Sigmoid colon (tissue), 7 donors: ENCODE measurements around the gene FIG4. TPM values are rescaled to one million over a fixed set of nuclear protein-coding genes. Genes with fewer than 3 reads are reported as not detected.
"Not testable (repeated sequence)": the region's sequence is repeated elsewhere in the genome, so short reads cannot be mapped to it uniquely, and the experiment has no call there.

Experiments
- DNase-seq: peaks from one replicate; pipeline ENCODE4 v3.0.0-alpha.2; 2019
- H3K27ac ChIP-seq, 4 donors: fragments of 200-600 bp; sonication (generic); one replicate each; pipeline ENCODE4 v1.5.1; 2016 to 2019; ENCODE audit warnings: mild to moderate bottlenecking in 1 of 4
- H3K27me3 ChIP-seq, 3 donors: fragments of 200-600 bp; sonication (generic); one replicate each; pipeline ENCODE4 v1.5.1; 2019; ENCODE audit warnings: mild to moderate bottlenecking in 1 of 3
- H3K36me3 ChIP-seq, 4 donors: fragments of 200-600 bp; sonication (generic); one replicate each; pipeline ENCODE4 v1.5.1; 2016 to 2019
- H3K4me1 ChIP-seq, 4 donors: fragments of 200-600 bp; sonication (generic); one replicate each; pipeline ENCODE4 v1.5.1; 2017 to 2019
- H3K4me3 ChIP-seq, 4 donors: fragments of 200-600 bp; sonication (generic); one replicate each; pipeline ENCODE4 v1.5.1; 2017 to 2019; ENCODE audit warnings: mild to moderate bottlenecking in 2 of 4, moderate library complexity in 1 of 4
- H3K9me3 ChIP-seq, 4 donors: fragments of 200-600 bp in 3 of 4; sonication (generic) in 3 of 4; one replicate each; pipeline versions ENCODE4 v1.5.1 to v1.6.1; 2013 to 2019
- CTCF ChIP-seq, 4 experiments: fragments of 450-650 bp in 3 of 4; fragments of 200-600 bp in 1 of 4; IDR thresholded peaks; one replicate each; pipeline ENCODE4 v1.5.1; 2016 to 2019; ENCODE audit warnings: antibody characterized with exemption in 4 of 4, mild to moderate bottlenecking in 3 of 4, moderate library complexity in 2 of 4
- EP300 ChIP-seq, 4 donors: sonication (generic); formaldehyde crosslinking; IDR thresholded peaks; one replicate each; pipeline ENCODE4 v1.6.1; 2017; ENCODE audit warnings: antibody characterized with exemption in 4 of 4
- POLR2A ChIP-seq, 2 donors: fragments of 450-650 bp; IDR thresholded peaks; one replicate each; pipeline ENCODE4 v1.6.1; 2016; ENCODE audit warnings: antibody characterized with exemption in 2 of 2, mild to moderate bottlenecking in 2 of 2, moderate library complexity in 2 of 2
- POLR2AphosphoS5 ChIP-seq, 4 donors: sonication (generic); formaldehyde crosslinking; IDR thresholded peaks; one replicate each; pipeline ENCODE4 v1.6.1; 2017; ENCODE audit warnings: antibody characterized with exemption in 4 of 4
- WGBS, 2 donors: extraction: QIAGEN DNeasy Blood & Tissue Kit; methylation state at CpG; one replicate each; pipeline ENCODE4 v1.1.7; 2013; 5-methylcytosine and 5-hydroxymethylcytosine counted together
- intact Hi-C: fragments of 100-400 bp; cut with DNase I; formaldehyde crosslinking; loops from one replicate; pipeline ENCODE4 v1.15.1; 2023
- polyA plus RNA-seq, 3 donors: library from polyadenylated mRNA; stranded (reverse); fragments of 200-250 nt; gene quantifications; one replicate each; pipeline ENCODE4 v1.2.3, GENCODE V29; 2013
- total RNA-seq, 4 donors: library from RNA; depleted of rRNA; stranded (reverse); fragments of >200 nt; gene quantifications; one replicate each; pipeline ENCODE4 v1.1.0, GENCODE V29; 2016
- donor health status: healthy with polysubstance abuse.
- donor health status: Bipolar disorder and iron deficiency.
- donor health status: healthy.

Gene FIG4
- total and polyA plus RNA-seq, 7 donors, result 9.8 to 24.1 (median 11.9) TPM

- intact Hi-C loops, result no loop called here
- no peak for DNase-seq
- Histone ChIP-seq H3K4me3 (no peak overlapping the region), H3K27me3 (no peaks in the 10 kb centered on the region), H3K36me3 (peaks cover 0 to 30% (median 0%) of the 10 kb centered on the region in 4 donors), H3K9me3 (peaks cover 0 to 2% (median 0%) of the 10 kb centered on the region in 4 donors), H3K4me1 (peaks cover 0 to 8% (median 0%) of the 10 kb centered on the region in 4 donors), H3K27ac (no peak overlapping the region)
- no peak for TF ChIP-seq CTCF (IDR thresholded peaks at IDR 0.05)
- no peak for TF ChIP-seq POLR2AphosphoS5 (IDR thresholded peaks at IDR 0.05)
- TF ChIP-seq EP300 (IDR thresholded peaks at IDR 0.05), result no peak
- no peak for TF ChIP-seq POLR2A (IDR thresholded peaks at IDR 0.05)
- WGBS, 2 donors, result 95 to 97% methylated on average over 3 of the region's 3 CpGs
Observed at GRCh38 chr6:109722564-109723254, 31.6 kb downstream of the FIG4 start.

DNA sequence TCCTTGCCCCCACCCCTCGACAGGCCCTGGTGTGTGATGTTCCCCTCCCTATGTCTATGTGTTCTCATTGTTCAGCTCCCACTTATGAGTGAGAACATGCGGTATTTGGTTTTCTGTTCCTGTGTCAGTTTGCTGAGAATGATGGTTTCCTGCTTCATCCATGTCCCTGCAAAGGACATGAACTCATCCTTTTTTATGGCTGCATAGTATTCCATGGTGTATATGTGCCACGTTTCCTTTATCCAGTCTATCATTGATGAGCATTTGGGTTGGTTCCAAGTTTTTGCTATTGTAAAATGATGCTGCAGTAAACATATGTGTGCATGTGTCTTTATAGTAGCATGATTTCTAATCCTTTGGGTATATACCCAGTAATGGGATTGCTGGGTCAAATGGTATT, 34.2 kb downstream of the FIG4 start:
- H3K4me1 ChIP-seq, DNase-seq, H3K27me3 ChIP-seq, H3K9me3 ChIP-seq, H3K27ac ChIP-seq, intact Hi-C loops, H3K4me3 ChIP-seq, H3K36me3 ChIP-seq: not testable (repeated sequence)
- WGBS, 2 donors, result 96 to 98% methylated on average over 3 of the region's 3 CpGs

- Histone ChIP-seq H3K9me3 (no peaks in the 10 kb centered on the region), H3K4me1 (no peaks in the 10 kb centered on the region), H3K27ac (no peak overlapping the region), H3K4me3 (no peak overlapping the region), H3K27me3 (no peaks in the 10 kb centered on the region), H3K36me3 (peaks cover 0 to 49% (median 2%) of the 10 kb centered on the region in 4 donors)
- TF ChIP-seq POLR2A (IDR thresholded peaks at IDR 0.05) (no peak), CTCF (IDR thresholded peaks at IDR 0.05) (no peak), EP300 (IDR thresholded peaks at IDR 0.05) (no peak), POLR2AphosphoS5 (IDR thresholded peaks at IDR 0.05) (no peak)
- 89 to 100% methylated on average over 1 of the region's 1 CpG for WGBS, 2 donors
- intact Hi-C loops, result no loop called here
- no peak for DNase-seq
Observed at GRCh38 chr6:109736273-109737025, 45.4 kb downstream of the FIG4 start.

GRCh38 chr6:109738255-109738654, 47.2 kb downstream of the FIG4 start:
- H3K36me3 ChIP-seq, result peaks cover 0 to 47% (median 2%) of the 10 kb centered on the region in 4 donors
- H3K4me1 ChIP-seq, result no peaks in the 10 kb centered on the region
- H3K27me3 ChIP-seq, result no peaks in the 10 kb centered on the region
- 96 to 99% methylated on average over 1 of the region's 1 CpG for WGBS, 2 donors
- intact Hi-C loops, result no loop called here
- no peak overlapping the region for H3K4me3 ChIP-seq
- DNase-seq, result no peak
- H3K9me3 ChIP-seq, result no peaks in the 10 kb centered on the region
- TF ChIP-seq CTCF (IDR thresholded peaks at IDR 0.05) (no peak), POLR2AphosphoS5 (IDR thresholded peaks at IDR 0.05) (no peak), POLR2A (IDR thresholded peaks at IDR 0.05) (no peak), EP300 (IDR thresholded peaks at IDR 0.05) (no peak)
- no peak overlapping the region for H3K27ac ChIP-seq

DNA sequence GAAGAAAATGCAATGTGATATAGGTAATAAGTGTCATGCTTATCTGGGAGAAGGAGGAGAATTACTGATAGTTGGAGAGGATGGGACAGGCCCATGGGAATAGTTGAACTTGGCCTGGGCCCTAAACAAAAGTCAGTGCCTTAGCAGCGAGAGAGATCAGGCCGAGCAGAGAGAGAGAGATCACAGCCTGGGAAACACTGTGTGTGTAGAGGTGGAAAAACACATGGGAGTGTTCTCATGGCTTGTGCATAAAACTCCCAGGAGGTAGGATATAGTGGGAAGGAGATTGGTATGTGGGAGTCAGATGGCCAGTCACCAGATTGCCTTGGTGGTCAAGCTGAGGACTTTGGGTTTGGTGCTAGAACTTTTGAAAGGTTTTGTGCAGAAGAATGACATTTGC, 47.6 kb downstream of the FIG4 start:
- WGBS, 2 donors, result 93 to 100% methylated on average over 2 of the region's 2 CpGs
- no peaks in the 10 kb centered on the region for H3K27me3 ChIP-seq
- H3K27ac ChIP-seq, result no peak overlapping the region
- peaks cover 0 to 51% (median 2%) of the 10 kb centered on the region in 4 donors for H3K36me3 ChIP-seq
- H3K9me3 ChIP-seq, result no peaks in the 10 kb centered on the region
- no peak for DNase-seq
- no peak for TF ChIP-seq EP300 (IDR thresholded peaks at IDR 0.05)
- no peak for TF ChIP-seq CTCF (IDR thresholded peaks at IDR 0.05)
- no peak for TF ChIP-seq POLR2A (IDR thresholded peaks at IDR 0.05)
- no peak for TF ChIP-seq POLR2AphosphoS5 (IDR thresholded peaks at IDR 0.05)
- no peaks in the 10 kb centered on the region for H3K4me1 ChIP-seq
- intact Hi-C loops, result no loop called here
- no peak overlapping the region for H3K4me3 ChIP-seq
